ENCODE data around the gene C10orf95.
"Not testable (repeated sequence)": the region's sequence is repeated elsewhere in the genome, so short reads cannot be mapped to it uniquely, and the experiment has no call there.

Gene C10orf95

GRCh38 chr10:102451105-102451969 lies at the start of gene C10orf95:
Gene C10orf95, minus strand, starts transcription at chr10:102451543. Its CDS starts 450 bp downstream, at chr10:102451093.
- DNase-seq: no peak

DNA sequence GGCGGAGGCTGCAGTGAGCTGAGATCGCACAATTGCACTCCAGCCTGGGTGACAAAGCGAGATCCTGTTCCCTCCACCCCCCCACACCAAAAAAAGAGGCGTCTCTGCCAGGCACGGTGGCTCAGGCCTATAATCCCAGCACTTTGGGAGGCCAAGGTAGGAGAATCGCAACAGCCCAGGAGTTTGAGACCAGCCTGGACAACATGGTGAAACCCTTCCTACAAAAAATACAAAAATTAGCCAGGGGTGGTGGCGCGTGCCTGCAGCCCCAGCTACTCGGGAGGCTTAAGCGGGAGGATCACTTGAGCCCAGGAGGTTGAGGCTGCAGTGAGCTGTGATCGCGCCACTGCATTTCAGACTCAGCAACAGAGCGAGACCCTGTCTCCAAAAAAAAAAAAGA lies 49.3 kb upstream of the C10orf95 start:
- not testable (repeated sequence) for DNase-seq

GRCh38 chr10:102499356-102499755 lies 48.0 kb upstream of the C10orf95 start:
- DNase-seq: no peak

DNA sequence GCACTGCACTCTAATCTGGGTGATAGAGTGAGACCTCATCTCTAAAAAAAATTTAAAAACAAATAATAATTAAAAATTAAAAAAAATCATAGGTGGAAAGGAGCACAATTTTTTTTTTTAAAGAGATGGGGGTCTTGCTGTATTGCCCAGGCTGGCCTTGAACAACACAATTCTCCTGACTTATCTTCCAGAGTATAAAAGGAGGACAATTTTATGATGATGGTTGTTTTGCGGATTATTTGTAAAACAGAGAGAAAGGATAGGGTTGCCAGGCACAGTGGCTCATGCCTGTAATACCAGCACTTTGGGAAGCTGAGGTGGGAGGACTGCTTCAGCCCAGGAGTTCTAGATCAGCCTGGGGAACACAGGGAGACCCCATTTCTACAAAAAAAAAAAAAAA lies 46.2 kb upstream of the C10orf95 start:
- no peak for DNase-seq

GRCh38 chr10:102493771-102494170 lies 42.4 kb upstream of the C10orf95 start:
- DNase-seq: no peak

DNA sequence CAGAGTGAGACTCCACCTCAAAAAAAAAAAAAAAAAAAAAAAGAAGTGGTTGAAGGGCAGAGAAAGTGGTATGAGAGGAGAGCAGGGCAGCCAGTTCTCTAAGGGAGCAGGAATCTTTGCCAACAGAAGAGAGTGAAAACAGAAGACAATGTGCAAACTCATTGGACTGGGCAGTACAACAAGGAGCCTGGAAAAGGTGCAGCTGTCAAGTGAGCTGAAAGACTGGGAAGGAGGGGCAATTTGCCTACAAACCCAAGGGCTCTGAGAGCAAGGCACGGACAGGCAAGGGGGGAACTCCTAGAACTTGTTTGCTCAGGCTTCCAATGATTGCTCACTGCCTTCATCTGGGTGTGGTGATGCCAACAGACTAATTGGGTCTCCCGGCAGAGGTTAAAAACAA lies 41.6 kb upstream of the C10orf95 start:
- DNase-seq: no peak

- DNase-seq: no peak
Observed at GRCh38 chr10:102492344-102492939, 41.1 kb upstream of the C10orf95 start.

DNA sequence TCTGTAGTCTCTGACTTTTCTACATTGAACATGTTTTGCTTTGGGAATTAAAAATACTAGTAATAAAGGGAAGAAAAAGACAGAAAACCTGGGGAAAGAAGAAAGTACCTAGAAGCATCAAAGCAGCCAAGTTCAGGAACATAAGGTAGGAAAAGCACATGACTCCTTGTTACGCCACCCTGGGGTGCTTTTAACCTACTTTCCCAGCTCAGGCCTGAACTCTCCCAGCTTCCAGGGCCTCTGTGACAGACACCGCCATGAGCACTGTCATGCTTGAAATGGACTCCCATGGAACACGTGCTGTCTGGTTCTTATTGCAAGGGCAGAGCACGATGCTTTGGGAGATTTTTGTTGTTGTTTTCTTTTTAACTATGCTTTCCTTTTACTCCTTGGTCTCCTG lies 39.8 kb upstream of the C10orf95 start:
- DNase-seq: no peak

GRCh38 chr10:102485093-102485784 lies 33.9 kb upstream of the C10orf95 start:
- DNase-seq: no peak

- DNase-seq: no peak
Observed at GRCh38 chr10:102484021-102484420, 32.7 kb upstream of the C10orf95 start.

DNA sequence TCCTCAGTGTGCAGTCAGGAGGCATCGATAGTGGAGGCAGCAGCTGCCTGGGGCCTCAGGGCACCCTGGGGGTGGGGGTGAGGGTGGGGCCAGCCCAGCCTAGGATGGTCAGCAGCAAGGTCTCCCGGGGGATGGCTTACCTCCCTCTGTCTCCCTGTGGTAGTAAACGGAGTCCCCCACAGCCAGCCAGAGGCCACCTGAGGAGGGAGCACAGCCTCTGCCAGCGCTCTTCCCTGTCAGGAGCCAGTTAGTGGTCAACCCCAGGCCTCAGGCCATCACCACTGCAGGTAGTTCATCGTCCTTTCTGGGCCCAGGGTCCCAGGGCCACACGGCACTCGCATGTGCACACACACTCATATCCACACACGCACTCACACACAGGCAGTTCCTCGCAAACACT lies 29.1 kb upstream of the C10orf95 start:
- DNase-seq: no peak

DNA sequence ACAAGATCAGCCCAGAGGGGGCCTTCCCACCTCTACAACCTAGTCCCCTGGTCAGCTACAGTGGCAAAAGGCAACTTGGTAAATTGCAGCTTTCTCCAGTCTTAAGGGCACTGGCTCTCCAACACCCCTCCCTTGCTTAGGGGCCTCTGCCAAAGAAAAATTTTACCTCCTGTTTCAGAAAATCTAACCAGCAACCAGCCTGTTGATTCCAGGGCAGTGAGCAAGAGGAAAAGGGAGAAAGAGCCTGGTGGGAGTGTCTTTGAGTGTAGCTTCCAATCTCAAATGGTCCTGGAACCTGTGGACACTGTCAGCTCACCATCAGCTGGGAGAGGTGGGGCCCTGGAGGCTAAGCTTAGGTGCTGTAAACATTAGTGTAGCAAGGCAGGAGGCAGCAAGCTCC lies 28.3 kb upstream of the C10orf95 start:
- DNase-seq: no peak

GRCh38 chr10:102476466-102477141 lies 25.3 kb upstream of the C10orf95 start:
- no peak for DNase-seq

- no peak for DNase-seq
Observed at GRCh38 chr10:102475451-102476040, 24.2 kb upstream of the C10orf95 start.

DNA sequence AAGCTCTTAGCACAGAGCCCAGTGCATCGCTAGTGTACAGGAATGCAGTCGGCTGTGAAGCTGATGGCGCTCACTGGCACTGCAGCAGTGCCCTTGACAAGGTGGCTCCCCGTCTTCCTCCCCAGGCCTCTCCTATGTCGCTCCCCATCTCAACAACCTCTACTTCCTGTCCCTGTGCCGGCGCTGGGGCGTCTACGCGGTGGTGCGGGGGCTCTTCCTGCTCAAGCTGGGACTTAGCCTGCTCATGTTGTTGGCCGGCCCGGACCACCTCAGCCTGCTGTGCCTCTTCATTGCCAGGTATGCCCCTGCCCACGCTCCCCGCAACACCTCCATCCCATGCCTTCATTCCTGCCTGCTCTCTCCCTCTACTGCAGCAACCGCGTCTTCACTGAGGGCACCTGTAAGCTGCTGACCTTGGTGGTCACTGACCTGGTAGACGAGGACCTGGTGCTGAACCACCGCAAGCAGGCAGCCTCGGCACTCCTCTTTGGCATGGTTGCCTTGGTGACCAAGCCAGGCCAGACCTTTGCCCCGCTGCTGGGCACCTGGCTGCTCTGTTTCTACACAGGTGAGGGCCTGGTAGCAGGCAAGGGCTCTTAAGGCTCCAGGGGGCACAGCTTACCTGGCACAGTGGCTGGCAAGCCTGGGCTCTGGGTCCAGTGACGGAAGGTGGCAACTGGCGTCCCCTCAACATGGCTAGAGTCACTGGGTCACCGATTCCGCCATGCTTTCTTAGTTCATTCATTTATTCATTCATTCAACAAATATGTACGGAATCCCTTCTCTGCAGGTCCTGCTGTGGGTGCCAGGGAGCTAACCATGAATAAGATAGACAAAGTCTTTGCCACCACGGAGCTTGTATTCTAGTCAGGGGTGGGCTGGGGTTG lies 22.3 kb upstream of the C10orf95 start:
- DNase-seq: no peak

GRCh38 chr10:102470579-102471546 lies 19.5 kb upstream of the C10orf95 start:
- no peak for DNase-seq

DNA sequence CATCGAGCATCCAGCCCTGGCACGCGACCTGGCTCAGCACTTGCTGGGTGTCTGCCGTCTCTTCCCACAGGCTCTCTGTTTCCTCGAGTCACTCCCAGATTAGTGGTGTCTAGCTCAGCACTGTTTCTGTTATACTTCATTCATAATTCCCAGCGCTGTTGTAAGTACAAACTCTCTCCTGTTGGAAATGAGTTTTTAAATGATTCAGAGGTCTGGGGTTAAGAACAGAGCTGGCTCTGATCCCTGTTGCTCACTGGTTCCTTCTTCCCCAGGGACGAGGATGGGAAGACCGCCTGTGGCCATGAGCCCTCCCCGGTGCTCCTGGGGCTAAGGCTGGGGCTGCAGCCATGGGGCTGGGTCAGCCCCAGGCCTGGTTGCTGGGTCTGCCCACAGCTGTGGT lies 17.3 kb upstream of the C10orf95 start:
- DNase-seq: no peak

- DNase-seq: peak; percentile 70
Observed at GRCh38 chr10:102467971-102468438, 16.7 kb upstream of the C10orf95 start.

DNA sequence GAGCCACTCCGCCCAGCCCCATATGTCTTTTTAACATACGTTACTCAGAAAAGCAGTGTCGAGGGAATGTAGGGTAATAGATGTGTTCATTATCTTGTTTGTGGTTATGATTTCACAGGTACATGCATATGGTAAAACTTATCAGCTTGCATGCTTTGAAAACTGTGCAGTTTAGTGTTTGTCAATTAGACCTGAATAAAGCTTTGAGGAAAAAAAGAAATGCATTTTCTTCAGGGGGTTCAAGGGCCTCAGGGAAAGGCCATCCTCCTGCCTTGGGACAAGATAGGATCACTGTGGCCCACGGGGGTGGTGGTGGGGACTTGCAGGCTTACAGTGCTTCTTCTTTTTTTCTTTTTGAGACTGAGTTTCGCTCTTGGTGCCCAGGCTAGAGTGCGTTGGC lies 16.0 kb upstream of the C10orf95 start:
- no peak for DNase-seq

DNA sequence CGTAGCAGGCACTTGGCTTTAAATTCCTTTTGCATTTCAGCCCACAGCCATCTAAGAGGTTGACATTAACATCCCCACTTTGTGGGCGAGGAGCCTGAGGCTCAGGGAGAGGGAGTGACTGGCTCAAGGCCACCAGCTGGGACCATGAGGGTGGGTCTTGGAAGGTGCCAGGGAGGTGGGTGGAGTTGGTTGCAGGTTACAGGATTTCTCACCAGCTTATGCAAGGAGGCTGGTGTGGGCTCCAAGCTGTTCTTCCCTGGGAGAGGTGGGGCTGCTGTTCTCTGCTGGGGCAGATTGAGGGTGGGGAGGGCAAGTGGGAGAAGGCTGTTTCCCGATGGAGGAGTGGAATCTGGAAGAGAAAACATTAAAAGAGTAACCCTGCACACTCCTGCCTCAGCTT lies 14.1 kb upstream of the C10orf95 start:
- DNase-seq: no peak
